22Rv1 (cell line): ENCODE data around the gene NECAB2.

Experiments used
- CTCF ChIP-seq: fragments of 450-650 bp; IDR thresholded peaks from 2 replicates; pipeline ENCODE4 v1.5.1; 2017; ENCODE audit warnings: mild to moderate bottlenecking
- ZFX ChIP-seq: fragments of 450-650 bp; IDR thresholded peaks from 2 replicates; pipeline ENCODE4 v1.6.1; 2017; ENCODE audit warnings: antibody characterized with exemption, borderline replicate concordance

- TF ChIP-seq CTCF, result no peak
- TF ChIP-seq ZFX, result no peak
Measured at GRCh38 chr16:84004442-84004841, 36.4 kb downstream of the NECAB2 start.
